ENCODE measurements around the gene ATP13A5.

- TF ChIP-seq CTCF (conservative IDR thresholded peaks at IDR 0.05) (no peak), ZFX (IDR thresholded peaks at IDR 0.05) (no peak)
These were observed 147.9 kb downstream of the ATP13A5 start for GRCh38 chr3:193230610-193231009.
